Smooth muscle cell (in vitro differentiated cells): ENCODE results near the gene AFTPH. TPM values are rescaled to one million over a fixed set of nuclear protein-coding genes. Genes with fewer than 3 reads are reported as not detected.
"Not testable (repeated sequence)": the region's sequence is repeated elsewhere in the genome, so short reads cannot be mapped to it uniquely, and the experiment has no call there.

Experiments
- DNase-seq: peaks from one replicate; lab custom pipeline; 2025; ENCODE audit not compliant: unreplicated experiment; lab: John Stamatoyannopoulos, UW
- H2AFZ ChIP-seq: fragments of 200-600 bp; sonication (generic); 2 replicates; pipeline ENCODE4 v1.6.0; 2016; ENCODE audit warnings: antibody characterized with exemption, low read depth, mild to moderate bottlenecking
- H3F3A ChIP-seq: fragments of 200-600 bp; sonication (generic); 2 replicates; pipeline ENCODE4 v1.6.0; 2017; ENCODE audit warnings: antibody characterized with exemption, low read depth
- H3K27ac ChIP-seq: fragments of 200-600 bp; sonication (generic); 2 replicates; pipeline ENCODE4 v1.5.1; 2016; ENCODE audit warnings: low read depth, mild to moderate bottlenecking
- H3K27me3 ChIP-seq: fragments of 200-600 bp; sonication (generic); 2 replicates; pipeline ENCODE4 v1.6.1; 2016; ENCODE audit warnings: low read depth, mild to moderate bottlenecking
- H3K36me3 ChIP-seq: fragments of 200-600 bp; sonication (generic); 2 replicates; pipeline ENCODE4 v1.5.1; 2016; ENCODE audit warnings: low read depth
- H3K4me1 ChIP-seq: fragments of 200-600 bp; sonication (generic); 2 replicates; pipeline ENCODE4 v1.5.1; 2016; ENCODE audit warnings: low read depth
- H3K4me2 ChIP-seq: fragments of 200-600 bp; sonication (generic); 2 replicates; pipeline ENCODE4 v1.6.0; 2016; ENCODE audit warnings: mild to moderate bottlenecking
- H3K4me3 ChIP-seq: fragments of 200-600 bp; sonication (generic); 2 replicates; pipeline ENCODE4 v1.5.1; 2016; ENCODE audit warnings: mild to moderate bottlenecking
- H3K79me2 ChIP-seq: fragments of 200-600 bp; sonication (generic); 2 replicates; pipeline ENCODE4 v1.6.0; 2016; ENCODE audit warnings: low read depth, mild to moderate bottlenecking
- H3K9ac ChIP-seq: fragments of 200-600 bp; sonication (generic); 2 replicates; pipeline ENCODE4 v1.6.0; 2016; ENCODE audit warnings: low read depth
- H3K9me3 ChIP-seq: fragments of 200-600 bp; sonication (generic); replicated peaks from 2 replicates; pipeline ENCODE4 v1.5.1; 2016; ENCODE audit warnings: low read depth
- H4K20me1 ChIP-seq: fragments of 200-600 bp; sonication (generic); 2 replicates; pipeline ENCODE4 v1.6.0; 2016; ENCODE audit warnings: low read depth
- whole genome bisulfite sequencing: methylation state at CpG from one replicate; pipeline ENCODE4 v1.1.7; 2016; ENCODE audit warnings: low lambda C conversion rate; 5-methylcytosine and 5-hydroxymethylcytosine counted together
- polyA plus RNA-seq: library from polyadenylated mRNA; unstranded; fragments of >200 nt; fragmentation: Nextera tagmentation; extraction: Ambion mirVana; gene quantifications from 2 replicates; pipeline ENCODE4 v1.2.1, GENCODE V29; 2016
- total RNA-seq: library from RNA; depleted of rRNA; stranded (reverse); fragments of >200 nt; gene quantifications from 2 replicates; pipeline ENCODE4 v1.2.3, GENCODE V29; 2014
- TF ChIP-seq, protein P1 (sequence below): fragments of 200-600 bp; sonication (generic); IDR thresholded peaks from 2 replicates; pipeline ENCODE4 v1.5.1; 2017; ENCODE audit warnings: borderline replicate concordance, mild to moderate bottlenecking, antibody characterized with exemption; ENCODE audit not compliant: insufficient read depth, poor library complexity, severe bottlenecking

AFTPH gene
- total and polyA plus RNA-seq, 2 experiments from 2014 or later = 5.5 to 26.3 TPM

DNA sequence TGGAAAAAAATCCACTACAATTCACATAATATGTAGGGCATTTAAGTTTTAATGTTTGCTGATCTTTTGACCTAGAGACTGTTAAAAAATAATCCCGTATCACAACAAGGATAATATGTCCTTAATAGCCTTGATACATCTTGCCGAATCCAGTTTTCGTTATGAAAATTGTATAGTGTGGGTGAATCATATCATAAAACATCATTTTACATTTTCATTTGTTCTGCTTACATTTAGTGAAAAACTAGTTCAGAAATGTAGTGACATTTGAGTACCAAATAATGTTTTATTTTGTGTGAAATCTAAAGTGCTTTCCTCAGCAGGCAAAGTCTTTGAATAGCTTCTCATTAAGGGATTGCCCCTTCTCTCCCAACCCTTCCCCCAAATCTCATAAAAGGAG lies 1.9 kb downstream of the AFTPH start:
- Histone ChIP-seq H3K27ac (peak overlapping the region; percentile 83), H3K79me2 (peaks cover 65% of the 10 kb centered on the region), H3K4me3 (peak overlapping the region; percentile 66), H3F3A (no peaks in the 10 kb centered on the region), H4K20me1 (peaks cover 52% of the 10 kb centered on the region), H3K36me3 (no peaks in the 10 kb centered on the region), H2AFZ (no peak overlapping the region), H3K4me1 (peaks cover 14% of the 10 kb centered on the region), H3K9me3 (no peaks in the 10 kb centered on the region), H3K9ac (peak overlapping the region; percentile 92), H3K27me3 (no peaks in the 10 kb centered on the region), H3K4me2 (peak overlapping the region; percentile 92)
- DNase-seq = no peak
- TF ChIP-seq, protein P1, sequence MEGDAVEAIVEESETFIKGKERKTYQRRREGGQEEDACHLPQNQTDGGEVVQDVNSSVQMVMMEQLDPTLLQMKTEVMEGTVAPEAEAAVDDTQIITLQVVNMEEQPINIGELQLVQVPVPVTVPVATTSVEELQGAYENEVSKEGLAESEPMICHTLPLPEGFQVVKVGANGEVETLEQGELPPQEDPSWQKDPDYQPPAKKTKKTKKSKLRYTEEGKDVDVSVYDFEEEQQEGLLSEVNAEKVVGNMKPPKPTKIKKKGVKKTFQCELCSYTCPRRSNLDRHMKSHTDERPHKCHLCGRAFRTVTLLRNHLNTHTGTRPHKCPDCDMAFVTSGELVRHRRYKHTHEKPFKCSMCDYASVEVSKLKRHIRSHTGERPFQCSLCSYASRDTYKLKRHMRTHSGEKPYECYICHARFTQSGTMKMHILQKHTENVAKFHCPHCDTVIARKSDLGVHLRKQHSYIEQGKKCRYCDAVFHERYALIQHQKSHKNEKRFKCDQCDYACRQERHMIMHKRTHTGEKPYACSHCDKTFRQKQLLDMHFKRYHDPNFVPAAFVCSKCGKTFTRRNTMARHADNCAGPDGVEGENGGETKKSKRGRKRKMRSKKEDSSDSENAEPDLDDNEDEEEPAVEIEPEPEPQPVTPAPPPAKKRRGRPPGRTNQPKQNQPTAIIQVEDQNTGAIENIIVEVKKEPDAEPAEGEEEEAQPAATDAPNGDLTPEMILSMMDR = no peak
- WGBS = 93% methylated on average over 3 of the region's 3 CpGs

DNA sequence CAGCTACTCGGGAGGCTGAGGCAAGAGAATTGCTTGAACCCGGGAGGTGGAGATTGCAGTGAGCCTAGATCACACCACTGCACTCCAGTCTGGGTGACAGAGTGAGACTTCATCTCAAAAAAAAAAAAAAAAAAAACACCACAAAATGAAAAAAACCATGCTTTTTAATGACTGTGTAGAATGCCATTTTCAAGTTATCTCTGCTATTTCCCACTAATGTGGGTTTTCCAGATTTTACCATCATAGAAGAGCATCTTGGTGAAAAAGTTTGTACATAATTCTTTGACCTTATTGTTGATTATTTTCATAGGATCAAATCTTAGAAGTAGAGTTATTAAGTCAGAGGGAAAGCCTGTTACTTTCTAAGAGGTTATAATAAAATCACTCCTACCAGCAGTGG lies 6.8 kb downstream of the AFTPH start:
- not testable (repeated sequence) for H2AFZ ChIP-seq, H3K27me3 ChIP-seq, DNase-seq, H3F3A ChIP-seq, H3K4me2 ChIP-seq, H3K36me3 ChIP-seq, H3K9me3 ChIP-seq, H3K4me1 ChIP-seq, H3K9ac ChIP-seq, H3K27ac ChIP-seq, H3K4me3 ChIP-seq
- WGBS = 100% methylated on average over 2 of the region's 2 CpGs
- Histone ChIP-seq H3K79me2 (peaks cover 93% of the 10 kb centered on the region), H4K20me1 (peaks cover 93% of the 10 kb centered on the region)

DNA sequence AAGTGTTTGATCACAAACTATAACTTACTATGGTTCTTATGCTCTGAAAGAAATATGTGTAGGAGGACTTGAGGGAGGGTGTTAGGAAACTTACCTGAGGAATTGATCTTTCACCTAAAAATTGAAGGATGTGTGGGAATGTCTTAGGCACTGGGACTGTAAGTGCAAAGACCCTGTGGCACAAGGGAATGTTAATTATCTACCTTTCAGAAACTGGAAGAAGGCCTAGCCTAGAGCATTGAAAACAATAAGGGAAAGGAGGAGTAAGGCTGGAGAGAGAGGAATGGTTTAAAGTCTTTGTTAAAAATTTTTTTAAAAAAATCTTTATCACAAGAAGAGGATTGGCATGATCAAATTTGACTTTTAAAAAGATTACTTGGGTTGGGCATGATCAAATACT lies 7.9 kb downstream of the AFTPH start:
- Histone ChIP-seq H3K36me3 (no peaks in the 10 kb centered on the region), H3K9me3 (no peaks in the 10 kb centered on the region), H2AFZ (no peak overlapping the region), H3K9ac (no peak overlapping the region), H3K4me1 (no peaks in the 10 kb centered on the region), H3K27ac (no peak overlapping the region), H3K4me2 (no peak overlapping the region), H4K20me1 (peaks cover 88% of the 10 kb centered on the region), H3F3A (no peaks in the 10 kb centered on the region), H3K79me2 (peaks cover 82% of the 10 kb centered on the region), H3K4me3 (no peak overlapping the region), H3K27me3 (no peaks in the 10 kb centered on the region)
- TF ChIP-seq, protein P1 = no peak
- no peak for DNase-seq

DNA sequence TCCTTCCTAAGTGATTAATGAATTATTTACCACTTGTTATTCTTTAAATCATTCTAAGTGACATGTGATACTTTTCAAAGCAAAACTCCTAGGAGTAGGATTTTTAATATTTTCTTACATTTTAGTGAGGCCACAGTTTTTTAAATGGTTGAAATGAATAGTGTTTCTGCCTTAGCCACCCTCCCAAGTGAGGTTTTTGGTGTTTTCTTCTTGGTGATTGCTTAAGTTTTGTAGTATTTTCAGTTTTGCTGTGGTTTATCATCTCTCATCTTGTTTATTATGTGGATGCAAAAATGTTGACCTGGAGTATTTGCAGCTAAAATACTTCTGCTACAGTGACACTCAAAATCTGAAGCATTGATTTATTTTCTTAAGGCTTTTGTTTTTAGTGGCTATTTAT lies 9.8 kb downstream of the AFTPH start:
- peaks cover 75% of the 10 kb centered on the region for H3K79me2 ChIP-seq

More for the DNA sequence above, 9.8 kb downstream of the AFTPH start:
- Histone ChIP-seq H2AFZ (no peak overlapping the region), H3K4me1 (peaks cover 6% of the 10 kb centered on the region), H3K9ac (no peak overlapping the region), H3F3A (no peaks in the 10 kb centered on the region), H3K27ac (no peak overlapping the region), H3K4me3 (no peak overlapping the region), H3K36me3 (no peaks in the 10 kb centered on the region), H3K27me3 (no peaks in the 10 kb centered on the region), H3K4me2 (no peak overlapping the region), H3K9me3 (no peaks in the 10 kb centered on the region), H4K20me1 (peaks cover 87% of the 10 kb centered on the region)
- TF ChIP-seq, protein P1 = no peak
- DNase-seq = no peak
